Measurements from ENCODE around the gene TMEM89. TPM values are rescaled to one million over a fixed set of nuclear protein-coding genes. Genes with fewer than 3 reads are reported as not detected.

TMEM89 gene
- total and polyA plus RNA-seq, 3 donors from 2014 or later: 8.7 to 16.1 (median 14.8) TPM

DNA sequence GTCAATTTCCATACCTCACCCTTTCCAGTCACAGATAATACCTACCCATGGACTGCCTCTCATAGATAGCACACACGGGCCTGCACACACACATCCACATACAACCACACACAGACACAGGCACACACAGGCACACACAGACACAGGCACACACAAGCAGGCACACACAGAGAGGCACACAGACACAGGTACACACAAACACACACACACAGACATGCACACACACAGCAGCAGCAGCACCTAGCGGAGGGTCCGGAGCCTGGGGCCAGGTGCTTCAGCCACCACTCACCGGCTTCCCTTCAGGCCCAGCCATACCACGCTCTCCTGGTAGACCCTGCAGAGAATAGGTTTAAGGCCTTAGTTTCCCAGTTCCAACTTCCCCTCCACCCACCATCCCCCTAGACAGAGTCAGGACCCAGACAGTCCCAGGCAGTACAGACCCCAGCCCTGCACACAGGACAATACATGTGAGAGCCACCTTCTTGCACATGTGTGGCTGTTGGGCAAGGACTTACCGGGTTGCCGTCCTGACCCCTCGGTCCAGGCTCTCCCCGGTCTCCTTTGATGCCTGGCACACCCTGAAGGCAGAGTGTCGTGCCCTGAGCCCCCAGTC, 47.5 kb downstream of the TMEM89 start:
- 92 to 97% methylated on average over 10 of the region's 10 CpGs for WGBS, 2 donors
- no peaks in the 10 kb centered on the region for H3K27me3 ChIP-seq
- DNase-seq: no peak
- intact Hi-C loops (cut with DNase I; ENCODE audit: low total_unique reads): no loop called here
- H3K4me3 ChIP-seq: no peak overlapping the region
- no peak overlapping the region for H3K27ac ChIP-seq
- no peaks in the 10 kb centered on the region for H3K36me3 ChIP-seq (ENCODE audit: low read depth, missing control alignments)
- no peaks in the 10 kb centered on the region for H3K9me3 ChIP-seq
- TF ChIP-seq POLR2A (IDR thresholded peaks at IDR 0.05): no peak
- TF ChIP-seq, protein P1, sequence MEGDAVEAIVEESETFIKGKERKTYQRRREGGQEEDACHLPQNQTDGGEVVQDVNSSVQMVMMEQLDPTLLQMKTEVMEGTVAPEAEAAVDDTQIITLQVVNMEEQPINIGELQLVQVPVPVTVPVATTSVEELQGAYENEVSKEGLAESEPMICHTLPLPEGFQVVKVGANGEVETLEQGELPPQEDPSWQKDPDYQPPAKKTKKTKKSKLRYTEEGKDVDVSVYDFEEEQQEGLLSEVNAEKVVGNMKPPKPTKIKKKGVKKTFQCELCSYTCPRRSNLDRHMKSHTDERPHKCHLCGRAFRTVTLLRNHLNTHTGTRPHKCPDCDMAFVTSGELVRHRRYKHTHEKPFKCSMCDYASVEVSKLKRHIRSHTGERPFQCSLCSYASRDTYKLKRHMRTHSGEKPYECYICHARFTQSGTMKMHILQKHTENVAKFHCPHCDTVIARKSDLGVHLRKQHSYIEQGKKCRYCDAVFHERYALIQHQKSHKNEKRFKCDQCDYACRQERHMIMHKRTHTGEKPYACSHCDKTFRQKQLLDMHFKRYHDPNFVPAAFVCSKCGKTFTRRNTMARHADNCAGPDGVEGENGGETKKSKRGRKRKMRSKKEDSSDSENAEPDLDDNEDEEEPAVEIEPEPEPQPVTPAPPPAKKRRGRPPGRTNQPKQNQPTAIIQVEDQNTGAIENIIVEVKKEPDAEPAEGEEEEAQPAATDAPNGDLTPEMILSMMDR (IDR thresholded peaks at IDR 0.05): no peak
- H3K4me1 ChIP-seq: no peaks in the 10 kb centered on the region

DNA sequence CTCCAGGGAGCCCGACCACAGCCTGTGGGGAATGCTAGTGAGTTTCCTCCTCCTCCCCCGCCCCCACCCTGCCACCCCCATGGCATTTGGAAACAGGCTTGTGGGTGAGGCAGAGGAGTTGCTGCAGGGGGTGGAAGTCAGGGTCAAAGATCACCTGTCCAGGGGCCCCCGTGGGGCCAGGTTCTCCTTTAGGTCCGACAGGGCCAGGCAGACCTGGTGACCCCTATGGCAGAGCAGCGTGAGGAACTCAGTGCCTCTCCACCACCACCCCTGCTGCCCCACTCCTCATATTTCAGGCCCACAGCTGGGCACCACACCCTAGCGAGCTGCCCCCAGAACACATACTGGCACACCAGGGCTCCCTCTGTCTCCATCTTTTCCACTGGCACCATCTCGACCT, 49.1 kb downstream of the TMEM89 start:
- no peak for TF ChIP-seq POLR2A (IDR thresholded peaks at IDR 0.05)
- TF ChIP-seq, protein P1 (IDR thresholded peaks at IDR 0.05): no peak
- Histone ChIP-seq H3K9me3 (no peaks in the 10 kb centered on the region), H3K27me3 (no peaks in the 10 kb centered on the region), H3K27ac (no peak overlapping the region), H3K4me3 (no peak overlapping the region), H3K36me3 (ENCODE audit: low read depth, missing control alignments) (no peaks in the 10 kb centered on the region), H3K4me1 (no peaks in the 10 kb centered on the region)
- intact Hi-C loops (cut with DNase I; ENCODE audit: low total_unique reads): no loop called here
- no peak for DNase-seq
- WGBS, 2 donors: 85 to 91% methylated on average over 4 to 7 of the region's 7 CpGs

DNA sequence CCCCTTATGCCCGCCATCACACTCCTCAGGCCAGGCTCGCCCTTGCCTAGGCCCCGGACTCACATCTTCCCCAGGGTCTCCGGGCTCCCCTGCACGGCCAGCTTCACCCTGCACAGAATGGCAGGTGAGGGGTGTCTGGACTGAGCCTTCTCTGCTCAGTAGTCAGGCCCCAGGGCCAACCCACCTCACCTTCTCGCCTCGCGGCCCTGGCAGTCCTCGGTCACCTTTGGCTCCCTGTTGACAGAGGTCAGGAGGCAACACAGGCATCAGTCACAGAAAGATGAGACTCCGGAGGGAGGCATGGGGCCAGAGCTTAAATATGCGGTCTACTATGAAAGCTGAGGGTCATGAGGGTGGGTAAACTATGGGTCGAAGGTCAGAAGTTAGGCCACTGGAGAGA, 49.6 kb downstream of the TMEM89 start:
- H3K36me3 ChIP-seq (ENCODE audit: low read depth, missing control alignments): no peaks in the 10 kb centered on the region
- intact Hi-C loops (cut with DNase I; ENCODE audit: low total_unique reads): no loop called here
- no peak for TF ChIP-seq POLR2A (IDR thresholded peaks at IDR 0.05)
- TF ChIP-seq, protein P1 (IDR thresholded peaks at IDR 0.05): no peak
- no peaks in the 10 kb centered on the region for H3K27me3 ChIP-seq
- H3K27ac ChIP-seq: no peak overlapping the region
- no peaks in the 10 kb centered on the region for H3K9me3 ChIP-seq
- 91% methylated on average over 11 to 12 of the region's 12 CpGs for WGBS, 2 donors
- DNase-seq: no peak
- no peak overlapping the region for H3K4me3 ChIP-seq
- H3K4me1 ChIP-seq: no peaks in the 10 kb centered on the region

MicroRNAs encoded within 50 kb of the gene (microRNA counts, 767-probe panel; counts per million panel counts)
- microRNA hsa-miR-711: 0 to 152 counts per million in 2 donors

Small RNAs within 50 kb of the gene (microRNA-seq; reads per million reads assigned to microRNA genes)
- gene MIR4793 (ENCODE audit: borderline number of aligned reads in 2 of 2, borderline replicate concordance in 1 of 2) (0 reads per million in 2 donors), gene MIR711 (ENCODE audit: borderline number of aligned reads in 2 of 2, borderline replicate concordance in 1 of 2) (0 reads per million in 2 donors)

Other genes with a start within 250 kb of the TMEM89 start
- gene FBXW12, start 249.6 kb downstream of the TMEM89 start, total RNA-seq: 1 to 10 TPM in 1 of 2 donors, under 1 TPM in 1; 0.81 to 2.0 TPM
- 0.98 TPM for gene FBXW12, start 249.6 kb downstream of the TMEM89 start, polyA plus RNA-seq (ENCODE audit: insufficient read depth, low read depth, low replicate concordance)
- 10 to 100 TPM; 70.2 to 79.2 TPM for gene PLXNB1, start 191.7 kb downstream of the TMEM89 start, total RNA-seq
- 41.5 TPM for gene PLXNB1, start 191.7 kb downstream of the TMEM89 start, polyA plus RNA-seq (ENCODE audit: insufficient read depth, low read depth, low replicate concordance)
- 10 to 100 TPM; 11.7 to 16.0 TPM for gene CCDC51, start 181.7 kb downstream of the TMEM89 start, total RNA-seq
- 16.0 TPM for gene CCDC51, start 181.7 kb downstream of the TMEM89 start, polyA plus RNA-seq (ENCODE audit: insufficient read depth, low read depth, low replicate concordance)
- gene TMA7, start 181.5 kb downstream of the TMEM89 start, total RNA-seq: 100 to 1,000 TPM; 380 to 393 TPM
- 425 TPM for gene TMA7, start 181.5 kb downstream of the TMEM89 start, polyA plus RNA-seq (ENCODE audit: insufficient read depth, low read depth, low replicate concordance)
- gene ATRIP, start 175.0 kb downstream of the TMEM89 start, total RNA-seq: 10 to 100 TPM; 25.0 to 26.3 TPM
- gene ATRIP, start 175.0 kb downstream of the TMEM89 start, polyA plus RNA-seq (ENCODE audit: insufficient read depth, low read depth, low replicate concordance): 56.5 TPM
- gene SHISA5, start 117.6 kb downstream of the TMEM89 start, total RNA-seq: 100 to 1,000 TPM; 101 to 146 TPM
- 117 TPM for gene SHISA5, start 117.6 kb downstream of the TMEM89 start, polyA plus RNA-seq (ENCODE audit: insufficient read depth, low read depth, low replicate concordance)
- 100 to 1,000 TPM; 134 to 136 TPM for gene PFKFB4, start 65.0 kb downstream of the TMEM89 start, total RNA-seq
- gene PFKFB4, start 65.0 kb downstream of the TMEM89 start, polyA plus RNA-seq (ENCODE audit: insufficient read depth, low read depth, low replicate concordance): 57.3 TPM
- gene UCN2, start 58.0 kb downstream of the TMEM89 start, total RNA-seq: 1 to 10 TPM in 1 of 2 donors, under 1 TPM in 1; 0.87 to 1.2 TPM
- 0.86 TPM for gene UCN2, start 58.0 kb downstream of the TMEM89 start, polyA plus RNA-seq (ENCODE audit: insufficient read depth, low read depth, low replicate concordance)
- 10 to 100 TPM; 34.1 to 39.1 TPM for gene COL7A1, start 26.4 kb downstream of the TMEM89 start, total RNA-seq
- 19.9 TPM for gene COL7A1, start 26.4 kb downstream of the TMEM89 start, polyA plus RNA-seq (ENCODE audit: insufficient read depth, low read depth, low replicate concordance)
- gene UQCRC1, start 12.1 kb downstream of the TMEM89 start, total RNA-seq: 100 to 1,000 TPM; 282 to 287 TPM
- gene UQCRC1, start 12.1 kb downstream of the TMEM89 start, polyA plus RNA-seq (ENCODE audit: insufficient read depth, low read depth, low replicate concordance): 281 TPM
- 10 to 100 TPM; 24.6 to 32.9 TPM for gene SLC26A6, start 13.7 kb upstream of the TMEM89 start, total RNA-seq
- gene SLC26A6, start 13.7 kb upstream of the TMEM89 start, polyA plus RNA-seq (ENCODE audit: insufficient read depth, low read depth, low replicate concordance): 12.3 TPM
- gene CELSR3, start 41.1 kb upstream of the TMEM89 start, total RNA-seq: 10 to 100 TPM; 14.3 to 17.5 TPM
- 13.5 TPM for gene CELSR3, start 41.1 kb upstream of the TMEM89 start, polyA plus RNA-seq (ENCODE audit: insufficient read depth, low read depth, low replicate concordance)
- gene NCKIPSD, start 64.1 kb upstream of the TMEM89 start, total RNA-seq: 10 to 100 TPM; 69.4 to 81.3 TPM
- 30.1 TPM for gene NCKIPSD, start 64.1 kb upstream of the TMEM89 start, polyA plus RNA-seq (ENCODE audit: insufficient read depth, low read depth, low replicate concordance)
- 100 to 1,000 TPM; 114 to 148 TPM for gene IP6K2, start 95.5 kb upstream of the TMEM89 start, total RNA-seq
- gene IP6K2, start 95.5 kb upstream of the TMEM89 start, polyA plus RNA-seq (ENCODE audit: insufficient read depth, low read depth, low replicate concordance): 113 TPM
- 100 to 1,000 TPM in 1 of 2 donors, 10 to 100 TPM in 1; 52.2 to 150 TPM for gene PRKAR2A, start 226.1 kb upstream of the TMEM89 start, total RNA-seq
- 166 TPM for gene PRKAR2A, start 226.1 kb upstream of the TMEM89 start, polyA plus RNA-seq (ENCODE audit: insufficient read depth, low read depth, low replicate concordance)